SK-N-SH (cell line): ENCODE results near the gene MYBPH. TPM values are rescaled to one million over a fixed set of nuclear protein-coding genes. Genes with fewer than 3 reads are reported as not detected.
A peak's percentile ranks its signal among the peaks of the same experiment; 100 is the strongest.

ENCODE experiments used
- CTCF ChIA-PET: fragments of 300-600, 350-600 bp; formaldehyde crosslinking; extraction: SDS; loops from one replicate; lab custom pipeline; 2021; lab: Yijun Ruan, JAX
- POLR2A ChIA-PET: fragments of 350-600 bp; sonication (Branson Sonifier 250); formaldehyde crosslinking; extraction: SDS; loops from one replicate; lab custom pipeline; 2020; ENCODE audit warnings: antibody characterized with exemption, inconsistent platforms; lab: Yijun Ruan, JAX
- DNase-seq: peaks from one replicate; pipeline ENCODE4 v3.0.0; 2012
- H2AFZ ChIP-seq: fragments of 200-600 bp; sonication (generic); 2 replicates; pipeline ENCODE4 v1.8.1; 2016; ENCODE audit warnings: antibody characterized with exemption, mild to moderate bottlenecking, low read depth
- H3F3A ChIP-seq: fragments of 200-600 bp; sonication (generic); replicated peaks from 2 replicates; pipeline ENCODE3; 2016; ENCODE audit warnings: antibody characterized with exemption, mild to moderate bottlenecking; ENCODE audit not compliant: insufficient read depth
- H3K27ac ChIP-seq, 2 experiments: fragments of 200-500 bp in 1 of 2; fragments of 200-600 bp in 1 of 2; sonication (Bioruptor generic) in 1 of 2; sonication (generic), shearing (Covaris generic) in 1 of 2; 2 replicates each; pipeline versions ENCODE4 v1.5.1 to v1.6.1; 2014 to 2016; ENCODE audit warnings: low read depth in 2 of 2, inconsistent platforms in 1 of 2, low read length in 1 of 2, mild to moderate bottlenecking in 1 of 2, mixed read lengths in 1 of 2
- H3K27me3 ChIP-seq: fragments of 200-600 bp; sonication (generic), shearing (Covaris generic); 2 replicates; pipeline ENCODE4 v1.6.1; 2016; ENCODE audit warnings: mixed run types; ENCODE audit not compliant: insufficient read depth
- H3K36me3 ChIP-seq, 2 experiments: fragments of 200-500 bp in 1 of 2; fragments of 200-600 bp in 1 of 2; sonication (Bioruptor generic) in 1 of 2; sonication (generic) in 1 of 2; replicated peaks in 1 of 2; 2 replicates each; pipeline versions ENCODE3 to v1.5.1; 2014 to 2016; ENCODE audit warnings: low read length in 1 of 2, mild to moderate bottlenecking in 1 of 2; ENCODE audit not compliant: insufficient read depth in 2 of 2, control insufficient read depth in 1 of 2
- H3K4me1 ChIP-seq, 2 experiments: fragments of 200-500 bp in 1 of 2; fragments of 200-600 bp in 1 of 2; sonication (Bioruptor generic) in 1 of 2; sonication (generic), shearing (Covaris generic) in 1 of 2; 2 replicates each; pipeline versions ENCODE4 v1.5.1 to v1.6.1; 2014 to 2016; ENCODE audit warnings: low read depth in 1 of 2, low read length in 1 of 2, mixed run types in 1 of 2; ENCODE audit not compliant: insufficient read depth in 2 of 2, control insufficient read depth in 1 of 2
- H3K4me2 ChIP-seq: fragments of 200-600 bp; sonication (generic), shearing (Covaris generic); 2 replicates; pipeline ENCODE4 v1.6.1; 2017; ENCODE audit warnings: mixed run types
- H3K4me3 ChIP-seq, 2 experiments: fragments of 200-500 bp in 1 of 2; fragments of 200-600 bp in 1 of 2; sonication (Bioruptor generic) in 1 of 2; sonication (generic), shearing (Covaris generic) in 1 of 2; 2 replicates each; pipeline versions ENCODE4 v1.5.1 to v1.8.1; 2014 to 2016; ENCODE audit warnings: low read depth in 2 of 2, inconsistent platforms in 1 of 2, low read length in 1 of 2, mild to moderate bottlenecking in 1 of 2, mixed read lengths in 1 of 2, moderate library complexity in 1 of 2
- H3K79me2 ChIP-seq: fragments of 200-600 bp; sonication (generic); 2 replicates; pipeline ENCODE4 v1.8.1; 2017; ENCODE audit warnings: mild to moderate bottlenecking; ENCODE audit not compliant: insufficient read depth
- H3K9ac ChIP-seq: fragments of 200-600 bp; sonication (generic); 2 replicates; pipeline ENCODE4 v1.6.1; 2017; ENCODE audit warnings: mixed run types
- H3K9me2 ChIP-seq: fragments of 200-600 bp; sonication (generic); 2 replicates; pipeline ENCODE4 v1.6.1; 2017; ENCODE audit warnings: mixed run types
- H3K9me3 ChIP-seq: fragments of 200-600 bp; sonication (generic); 2 replicates; pipeline ENCODE4 v1.6.1; 2017; ENCODE audit warnings: mixed run types, mild to moderate bottlenecking, moderate library complexity
- H4K20me1 ChIP-seq: fragments of 200-600 bp; sonication (generic); 2 replicates; pipeline ENCODE4 v1.6.1; 2017; ENCODE audit warnings: mild to moderate bottlenecking, mixed run types; ENCODE audit not compliant: insufficient read depth
- ELF1 ChIP-seq: IDR thresholded peaks from 2 replicates; pipeline ENCODE4 v1.4.0; 2012
- FOSL2 ChIP-seq: IDR thresholded peaks from 2 replicates; pipeline ENCODE4 v1.4.0; 2012; ENCODE audit warnings: low read depth, mild to moderate bottlenecking, moderate library complexity, borderline replicate concordance
- FOXM1 ChIP-seq: IDR thresholded peaks from 2 replicates; pipeline ENCODE4 v1.4.0; 2012; ENCODE audit warnings: low read depth, mild to moderate bottlenecking
- JUND ChIP-seq: IDR thresholded peaks from 2 replicates; pipeline ENCODE4 v1.4.0; 2012
- MXI1 ChIP-seq: IDR thresholded peaks from 2 replicates; pipeline ENCODE4 v1.6.1; 2012; ENCODE audit warnings: mild to moderate bottlenecking, low read depth, low read length, improper control_type of control experiment
- NRF1 ChIP-seq: IDR thresholded peaks from 2 replicates; pipeline ENCODE4 v1.6.1; 2012; ENCODE audit warnings: low read depth, mild to moderate bottlenecking, low read length
- RAD21 ChIP-seq: IDR thresholded peaks from 2 replicates; pipeline ENCODE4 v1.6.1; 2012; ENCODE audit warnings: mild to moderate bottlenecking, low read length
- RCOR1 ChIP-seq: fragments of 150-350 bp; IDR thresholded peaks from 2 replicates; pipeline ENCODE4 v1.6.1; 2017; ENCODE audit warnings: antibody characterized with exemption, low read length
- RFX5 ChIP-seq: IDR thresholded peaks from 2 replicates; pipeline ENCODE4 v1.6.1; 2012; ENCODE audit warnings: mild to moderate bottlenecking, improper control_type of control experiment, low read length
- SMC3 ChIP-seq: IDR thresholded peaks from 2 replicates; pipeline ENCODE4 v1.6.1; 2012; ENCODE audit warnings: low read depth, low read length, improper control_type of control experiment
- TAF1 ChIP-seq: IDR thresholded peaks from 2 replicates; pipeline ENCODE4 v1.6.1; 2012; ENCODE audit warnings: low read depth, mild to moderate bottlenecking, low read length, moderate library complexity, borderline replicate concordance
- TCF12 ChIP-seq: IDR thresholded peaks from 2 replicates; pipeline ENCODE4 v1.4.0; 2012
- WGBS: methylation state at CpG from one replicate; pipeline ENCODE4 v1.1.6; 2017; ENCODE audit warnings: low lambda C conversion rate; 5-methylcytosine and 5-hydroxymethylcytosine counted together
- polyA plus RNA-seq, 3 experiments: library from polyadenylated mRNA; depleted of rRNA; stranded (reverse); fragments of >200 nt; gene quantifications; 2 replicates each; pipeline ENCODE4 v1.2.3, GENCODE V29; 2012
- TF ChIP-seq, protein P1 (sequence below): fragments of 200-600 bp; sonication (generic); IDR thresholded peaks from 2 replicates; pipeline ENCODE4 v1.6.1; 2017; ENCODE audit warnings: antibody characterized with exemption, mild to moderate bottlenecking, moderate library complexity
- TF ChIP-seq, protein P2 (sequence below): IDR thresholded peaks from 2 replicates; pipeline ENCODE4 v1.6.1; 2012; ENCODE audit warnings: mild to moderate bottlenecking, low read depth, low read length, moderate library complexity
- TF ChIP-seq, protein P3 (sequence below): fragments of 150-350 bp; IDR thresholded peaks from 2 replicates; pipeline ENCODE4 v1.6.1; 2016; ENCODE audit warnings: mild to moderate bottlenecking, low read depth, low read length
- TF ChIP-seq, protein P4 (sequence below): IDR thresholded peaks from 2 replicates; pipeline ENCODE4 v1.4.0; 2012; ENCODE audit warnings: low read depth, borderline replicate concordance

Gene MYBPH
- polyA plus RNA-seq, 1 of the 3 experiments (the other 2 are of a cell fraction): 0.12 TPM

DNA sequence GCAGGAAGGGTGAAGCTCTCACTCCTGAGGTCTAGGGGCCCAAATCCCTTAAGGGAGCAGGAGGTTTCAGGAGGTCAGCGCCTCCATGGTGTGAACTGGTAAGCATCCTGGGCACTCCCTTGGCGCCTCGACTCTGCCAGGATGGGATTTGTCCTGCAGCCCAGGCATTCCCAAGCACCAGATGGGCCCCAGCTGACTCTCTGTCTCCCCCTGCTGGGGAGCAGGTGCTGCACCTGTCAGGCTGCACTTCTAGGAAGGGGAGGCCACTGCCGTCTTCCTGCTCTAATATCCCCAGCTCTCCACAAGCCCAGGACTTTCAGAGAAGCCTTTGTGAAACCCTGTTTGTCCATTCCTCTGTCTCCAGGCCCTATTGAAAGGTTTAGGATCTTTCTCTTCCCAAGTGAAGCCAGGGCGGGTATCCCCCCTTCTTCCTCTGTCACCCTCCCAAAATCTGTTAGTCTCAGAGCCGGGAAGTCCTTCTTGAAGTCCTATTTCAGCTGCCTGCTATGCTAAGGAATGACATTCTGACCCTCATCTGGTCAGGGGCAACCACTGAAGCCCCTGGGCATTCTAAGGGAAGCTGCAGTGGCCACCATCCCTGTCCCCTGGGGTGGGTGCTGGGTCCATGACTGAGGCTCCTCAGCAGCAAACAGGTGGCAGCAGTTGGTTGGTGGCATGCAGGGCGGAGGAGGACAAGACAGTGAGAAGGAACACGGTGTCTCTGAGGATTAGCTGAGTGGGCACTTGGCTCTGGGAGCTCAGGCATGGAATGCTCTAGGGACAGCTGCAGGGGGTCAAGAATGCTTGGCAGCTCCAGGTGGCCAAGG is 3.2 kb downstream of the MYBPH start:
- Histone ChIP-seq H3F3A (no peaks in the 10 kb centered on the region), H3K9me2 (no peaks in the 10 kb centered on the region), H3K27ac (no peak overlapping the region), H4K20me1 (no peaks in the 10 kb centered on the region), H3K9ac (no peak overlapping the region), H3K4me2 (no peak overlapping the region), H3K79me2 (no peaks in the 10 kb centered on the region), H3K27me3 (no peaks in the 10 kb centered on the region), H3K4me3 (no peak overlapping the region), H2AFZ (no peak overlapping the region), H3K9me3 (no peaks in the 10 kb centered on the region), H3K4me1 (peaks cover 6 to 7% of the 10 kb centered on the region in 2 experiments; a peak in 2 of 4 replicates), H3K36me3 (no peaks in the 10 kb centered on the region)
- ChIA-PET CTCF (interaction anchor here (0.6 to 4.8 kb wide), 34 partner anchors 10 to 157 kb away, joined by 3 to 49 read pairs (median 8); partner anchors contain the start of genes ADORA1 and PPFIA4), POLR2A (no interaction called here)
- WGBS: 45% methylated on average over 7 of the region's 8 CpGs
- DNase-seq: peak; percentile 77
- TF ChIP-seq RAD21 (peak; percentile 66), NRF1 (no peak), RFX5 (no peak), FOSL2 (no peak), SMC3 (peak; percentile 84), RCOR1 (no peak), TAF1 (no peak)
- TF ChIP-seq, protein P1, sequence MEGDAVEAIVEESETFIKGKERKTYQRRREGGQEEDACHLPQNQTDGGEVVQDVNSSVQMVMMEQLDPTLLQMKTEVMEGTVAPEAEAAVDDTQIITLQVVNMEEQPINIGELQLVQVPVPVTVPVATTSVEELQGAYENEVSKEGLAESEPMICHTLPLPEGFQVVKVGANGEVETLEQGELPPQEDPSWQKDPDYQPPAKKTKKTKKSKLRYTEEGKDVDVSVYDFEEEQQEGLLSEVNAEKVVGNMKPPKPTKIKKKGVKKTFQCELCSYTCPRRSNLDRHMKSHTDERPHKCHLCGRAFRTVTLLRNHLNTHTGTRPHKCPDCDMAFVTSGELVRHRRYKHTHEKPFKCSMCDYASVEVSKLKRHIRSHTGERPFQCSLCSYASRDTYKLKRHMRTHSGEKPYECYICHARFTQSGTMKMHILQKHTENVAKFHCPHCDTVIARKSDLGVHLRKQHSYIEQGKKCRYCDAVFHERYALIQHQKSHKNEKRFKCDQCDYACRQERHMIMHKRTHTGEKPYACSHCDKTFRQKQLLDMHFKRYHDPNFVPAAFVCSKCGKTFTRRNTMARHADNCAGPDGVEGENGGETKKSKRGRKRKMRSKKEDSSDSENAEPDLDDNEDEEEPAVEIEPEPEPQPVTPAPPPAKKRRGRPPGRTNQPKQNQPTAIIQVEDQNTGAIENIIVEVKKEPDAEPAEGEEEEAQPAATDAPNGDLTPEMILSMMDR: peak; percentile 69

DNA sequence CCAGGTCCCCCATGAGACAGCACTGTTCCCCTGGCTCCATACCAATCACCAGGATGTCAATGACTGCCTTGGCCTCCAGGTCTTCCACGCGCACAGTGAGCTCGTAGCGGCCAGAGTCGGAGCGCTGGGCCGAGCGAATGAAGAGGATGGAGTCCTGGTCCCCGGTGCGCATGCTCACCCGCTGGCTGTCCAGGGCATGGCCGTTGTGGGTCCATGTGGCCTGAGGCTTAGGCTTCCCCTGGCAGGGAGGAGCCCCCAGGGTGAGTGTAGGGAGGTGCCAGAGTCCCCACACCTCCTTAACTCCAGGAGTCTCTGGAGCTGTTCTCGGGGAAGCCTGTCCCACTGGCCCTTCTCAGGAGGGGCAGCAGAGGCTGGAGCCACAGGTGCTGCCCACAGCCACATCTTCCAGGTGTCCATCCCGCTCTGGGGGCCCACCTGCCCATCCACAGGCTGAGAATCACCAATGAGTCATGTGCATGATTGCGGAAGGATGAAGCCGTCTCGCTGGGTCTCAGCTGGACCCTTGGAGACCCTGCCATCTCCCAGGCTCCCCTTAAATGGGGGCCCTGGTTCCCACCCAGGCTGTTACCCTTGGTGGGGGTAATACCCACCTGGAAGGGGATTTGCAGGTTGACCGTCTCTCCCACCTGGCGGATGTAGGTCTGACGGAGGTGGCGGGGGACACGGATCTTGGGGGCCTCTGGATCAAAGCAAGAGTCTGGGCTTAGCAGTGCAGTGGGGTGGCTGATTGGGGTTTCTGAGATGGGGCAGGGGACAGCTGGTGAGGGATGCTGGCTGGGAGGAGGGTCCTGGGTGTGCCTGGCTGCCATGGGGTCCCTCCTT is 4.1 kb downstream of the MYBPH start:
- no peak for DNase-seq
- peaks cover 3 to 6% of the 10 kb centered on the region in 2 experiments; a peak in 1 of 4 replicates for H3K4me1 ChIP-seq
- H3K27ac ChIP-seq: no peak overlapping the region
- H3K9ac ChIP-seq: no peak overlapping the region
- H3K4me3 ChIP-seq: no peak overlapping the region
- H4K20me1 ChIP-seq: no peaks in the 10 kb centered on the region
- H3K9me3 ChIP-seq: no peaks in the 10 kb centered on the region
- no peaks in the 10 kb centered on the region for H3K27me3 ChIP-seq
- CTCF ChIA-PET: interaction anchor here (0.6 to 4.8 kb wide), 33 partner anchors 9 to 156 kb away, joined by 3 to 49 read pairs (median 8); partner anchors contain the start of genes ADORA1 and PPFIA4
- 96% methylated on average over 20 of the region's 22 CpGs for WGBS
- H2AFZ ChIP-seq: no peak overlapping the region
- H3K36me3 ChIP-seq: no peaks in the 10 kb centered on the region
- no peaks in the 10 kb centered on the region for H3K9me2 ChIP-seq
- no peak overlapping the region for H3K4me2 ChIP-seq
- no peaks in the 10 kb centered on the region for H3F3A ChIP-seq
- H3K79me2 ChIP-seq: no peaks in the 10 kb centered on the region
- POLR2A ChIA-PET: no interaction called here
- TF ChIP-seq, protein P2, sequence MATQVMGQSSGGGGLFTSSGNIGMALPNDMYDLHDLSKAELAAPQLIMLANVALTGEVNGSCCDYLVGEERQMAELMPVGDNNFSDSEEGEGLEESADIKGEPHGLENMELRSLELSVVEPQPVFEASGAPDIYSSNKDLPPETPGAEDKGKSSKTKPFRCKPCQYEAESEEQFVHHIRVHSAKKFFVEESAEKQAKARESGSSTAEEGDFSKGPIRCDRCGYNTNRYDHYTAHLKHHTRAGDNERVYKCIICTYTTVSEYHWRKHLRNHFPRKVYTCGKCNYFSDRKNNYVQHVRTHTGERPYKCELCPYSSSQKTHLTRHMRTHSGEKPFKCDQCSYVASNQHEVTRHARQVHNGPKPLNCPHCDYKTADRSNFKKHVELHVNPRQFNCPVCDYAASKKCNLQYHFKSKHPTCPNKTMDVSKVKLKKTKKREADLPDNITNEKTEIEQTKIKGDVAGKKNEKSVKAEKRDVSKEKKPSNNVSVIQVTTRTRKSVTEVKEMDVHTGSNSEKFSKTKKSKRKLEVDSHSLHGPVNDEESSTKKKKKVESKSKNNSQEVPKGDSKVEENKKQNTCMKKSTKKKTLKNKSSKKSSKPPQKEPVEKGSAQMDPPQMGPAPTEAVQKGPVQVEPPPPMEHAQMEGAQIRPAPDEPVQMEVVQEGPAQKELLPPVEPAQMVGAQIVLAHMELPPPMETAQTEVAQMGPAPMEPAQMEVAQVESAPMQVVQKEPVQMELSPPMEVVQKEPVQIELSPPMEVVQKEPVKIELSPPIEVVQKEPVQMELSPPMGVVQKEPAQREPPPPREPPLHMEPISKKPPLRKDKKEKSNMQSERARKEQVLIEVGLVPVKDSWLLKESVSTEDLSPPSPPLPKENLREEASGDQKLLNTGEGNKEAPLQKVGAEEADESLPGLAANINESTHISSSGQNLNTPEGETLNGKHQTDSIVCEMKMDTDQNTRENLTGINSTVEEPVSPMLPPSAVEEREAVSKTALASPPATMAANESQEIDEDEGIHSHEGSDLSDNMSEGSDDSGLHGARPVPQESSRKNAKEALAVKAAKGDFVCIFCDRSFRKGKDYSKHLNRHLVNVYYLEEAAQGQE: no peak
- TF ChIP-seq RAD21: no peak
- TF ChIP-seq ELF1: no peak
- no peak for TF ChIP-seq SMC3
- no peak for TF ChIP-seq FOXM1
- TF ChIP-seq JUND: no peak
- TF ChIP-seq RCOR1: no peak
- TF ChIP-seq, protein P3, sequence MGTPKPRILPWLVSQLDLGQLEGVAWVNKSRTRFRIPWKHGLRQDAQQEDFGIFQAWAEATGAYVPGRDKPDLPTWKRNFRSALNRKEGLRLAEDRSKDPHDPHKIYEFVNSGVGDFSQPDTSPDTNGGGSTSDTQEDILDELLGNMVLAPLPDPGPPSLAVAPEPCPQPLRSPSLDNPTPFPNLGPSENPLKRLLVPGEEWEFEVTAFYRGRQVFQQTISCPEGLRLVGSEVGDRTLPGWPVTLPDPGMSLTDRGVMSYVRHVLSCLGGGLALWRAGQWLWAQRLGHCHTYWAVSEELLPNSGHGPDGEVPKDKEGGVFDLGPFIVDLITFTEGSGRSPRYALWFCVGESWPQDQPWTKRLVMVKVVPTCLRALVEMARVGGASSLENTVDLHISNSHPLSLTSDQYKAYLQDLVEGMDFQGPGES: no peak
- no peak for TF ChIP-seq TCF12
- TF ChIP-seq, protein P4, sequence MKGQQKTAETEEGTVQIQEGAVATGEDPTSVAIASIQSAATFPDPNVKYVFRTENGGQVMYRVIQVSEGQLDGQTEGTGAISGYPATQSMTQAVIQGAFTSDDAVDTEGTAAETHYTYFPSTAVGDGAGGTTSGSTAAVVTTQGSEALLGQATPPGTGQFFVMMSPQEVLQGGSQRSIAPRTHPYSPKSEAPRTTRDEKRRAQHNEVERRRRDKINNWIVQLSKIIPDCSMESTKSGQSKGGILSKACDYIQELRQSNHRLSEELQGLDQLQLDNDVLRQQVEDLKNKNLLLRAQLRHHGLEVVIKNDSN: no peak
- TF ChIP-seq MXI1: no peak
